Measurements from ENCODE around the gene TECRL. TPM values are rescaled to one million over a fixed set of nuclear protein-coding genes. Genes with fewer than 3 reads are reported as not detected.

Gene TECRL
- total RNA-seq, 1 experiment from 2014 or later, result not detected

- no peak for DNase-seq (ENCODE audit: low spot score)
- no peak overlapping the region for H3K27ac ChIP-seq (ENCODE audit: low read depth, low read length, poor library complexity, severe bottlenecking)
- no peak overlapping the region for H3K4me3 ChIP-seq (ENCODE audit: low read depth, low read length, poor library complexity, severe bottlenecking)
- TF ChIP-seq, protein P1, sequence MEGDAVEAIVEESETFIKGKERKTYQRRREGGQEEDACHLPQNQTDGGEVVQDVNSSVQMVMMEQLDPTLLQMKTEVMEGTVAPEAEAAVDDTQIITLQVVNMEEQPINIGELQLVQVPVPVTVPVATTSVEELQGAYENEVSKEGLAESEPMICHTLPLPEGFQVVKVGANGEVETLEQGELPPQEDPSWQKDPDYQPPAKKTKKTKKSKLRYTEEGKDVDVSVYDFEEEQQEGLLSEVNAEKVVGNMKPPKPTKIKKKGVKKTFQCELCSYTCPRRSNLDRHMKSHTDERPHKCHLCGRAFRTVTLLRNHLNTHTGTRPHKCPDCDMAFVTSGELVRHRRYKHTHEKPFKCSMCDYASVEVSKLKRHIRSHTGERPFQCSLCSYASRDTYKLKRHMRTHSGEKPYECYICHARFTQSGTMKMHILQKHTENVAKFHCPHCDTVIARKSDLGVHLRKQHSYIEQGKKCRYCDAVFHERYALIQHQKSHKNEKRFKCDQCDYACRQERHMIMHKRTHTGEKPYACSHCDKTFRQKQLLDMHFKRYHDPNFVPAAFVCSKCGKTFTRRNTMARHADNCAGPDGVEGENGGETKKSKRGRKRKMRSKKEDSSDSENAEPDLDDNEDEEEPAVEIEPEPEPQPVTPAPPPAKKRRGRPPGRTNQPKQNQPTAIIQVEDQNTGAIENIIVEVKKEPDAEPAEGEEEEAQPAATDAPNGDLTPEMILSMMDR (conservative IDR thresholded peaks at IDR 0.05; ENCODE audit: low read depth, low read length), result no peak
- no peak for TF ChIP-seq EZH2 (IDR thresholded peaks at IDR 0.05; ENCODE audit: borderline replicate concordance, low read depth, low read length, poor library complexity, severe bottlenecking)
- H3K36me3 ChIP-seq (ENCODE audit: insufficient read depth, low read length, poor library complexity, severe bottlenecking), result no peaks in the 10 kb centered on the region
- no peaks in the 10 kb centered on the region for H3K4me1 ChIP-seq (ENCODE audit: insufficient read depth, low read length, poor library complexity, severe bottlenecking)
- no TSS peak for BruUV-seq (replicated peaks)
- ChIA-PET CTCF (no interaction called here), POLR2A (ENCODE audit: low non-redundant PET) (no interaction called here)
- no peaks in the 10 kb centered on the region for H3K27me3 ChIP-seq (replicated peaks; ENCODE audit: insufficient read depth, low read depth, low read length, poor library complexity)
- intact Hi-C loops (cut with micrococcal nuclease; ENCODE audit: unreplicated experiment), result no loop called here
- no peaks in the 10 kb centered on the region for H3K9me3 ChIP-seq (ENCODE audit: low read depth, low read length, poor library complexity, severe bottlenecking)
Measured at GRCh38 chr4:64271601-64272081, 137.6 kb downstream of the TECRL start.

GRCh38 chr4:64266669-64267068 is 142.6 kb downstream of the TECRL start:
- Histone ChIP-seq H3K27me3 (replicated peaks; ENCODE audit: insufficient read depth, low read depth, low read length, poor library complexity) (no peaks in the 10 kb centered on the region), H3K4me1 (ENCODE audit: insufficient read depth, low read length, poor library complexity, severe bottlenecking) (no peaks in the 10 kb centered on the region), H3K27ac (ENCODE audit: low read depth, low read length, poor library complexity, severe bottlenecking) (no peak overlapping the region), H3K4me3 (ENCODE audit: low read depth, low read length, poor library complexity, severe bottlenecking) (no peak overlapping the region), H3K9me3 (ENCODE audit: low read depth, low read length, poor library complexity, severe bottlenecking) (no peaks in the 10 kb centered on the region), H3K36me3 (ENCODE audit: insufficient read depth, low read length, poor library complexity, severe bottlenecking) (no peaks in the 10 kb centered on the region)
- BruUV-seq (replicated peaks), result no TSS peak
- intact Hi-C loops (cut with micrococcal nuclease; ENCODE audit: unreplicated experiment), result no loop called here
- CTCF ChIA-PET, result no interaction called here
- POLR2A ChIA-PET (ENCODE audit: low non-redundant PET), result no interaction called here
- DNase-seq (ENCODE audit: low spot score), result no peak
- TF ChIP-seq, protein P1 (conservative IDR thresholded peaks at IDR 0.05; ENCODE audit: low read depth, low read length), result no peak
- TF ChIP-seq EZH2 (IDR thresholded peaks at IDR 0.05; ENCODE audit: borderline replicate concordance, low read depth, low read length, poor library complexity, severe bottlenecking), result no peak

DNA sequence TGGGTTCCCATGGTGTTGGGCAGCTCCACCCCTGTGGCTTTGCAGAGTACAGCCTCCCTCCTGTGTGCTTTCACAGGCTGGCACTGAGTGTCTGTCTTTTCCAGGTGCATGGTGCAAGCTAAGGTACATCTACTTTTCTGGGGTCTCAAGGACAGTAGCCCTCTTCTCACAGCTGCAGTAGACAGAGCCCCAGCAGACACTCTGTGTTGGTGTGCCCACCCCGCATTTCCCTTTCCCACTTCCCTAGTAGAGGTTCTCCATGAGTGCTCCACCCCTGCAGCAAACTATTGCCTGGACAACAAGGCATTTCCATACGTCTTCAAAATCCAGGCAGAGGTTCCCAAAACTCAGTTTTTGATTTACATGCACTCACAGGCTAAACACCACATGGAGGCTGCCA is 143.0 kb downstream of the TECRL start:
- H3K27me3 ChIP-seq (replicated peaks; ENCODE audit: insufficient read depth, low read depth, low read length, poor library complexity), result no peaks in the 10 kb centered on the region
- CTCF ChIA-PET, result no interaction called here
- H3K4me3 ChIP-seq (ENCODE audit: low read depth, low read length, poor library complexity, severe bottlenecking), result no peak overlapping the region
- intact Hi-C loops (cut with micrococcal nuclease; ENCODE audit: unreplicated experiment), result no loop called here
- DNase-seq (ENCODE audit: low spot score), result no peak
- TF ChIP-seq, protein P1 (conservative IDR thresholded peaks at IDR 0.05; ENCODE audit: low read depth, low read length), result no peak
- no peak for TF ChIP-seq EZH2 (IDR thresholded peaks at IDR 0.05; ENCODE audit: borderline replicate concordance, low read depth, low read length, poor library complexity, severe bottlenecking)
- no peak overlapping the region for H3K27ac ChIP-seq (ENCODE audit: low read depth, low read length, poor library complexity, severe bottlenecking)
- no peaks in the 10 kb centered on the region for H3K4me1 ChIP-seq (ENCODE audit: insufficient read depth, low read length, poor library complexity, severe bottlenecking)
- BruUV-seq (replicated peaks), result no TSS peak
- POLR2A ChIA-PET (ENCODE audit: low non-redundant PET), result no interaction called here
- no peaks in the 10 kb centered on the region for H3K9me3 ChIP-seq (ENCODE audit: low read depth, low read length, poor library complexity, severe bottlenecking)
- no peaks in the 10 kb centered on the region for H3K36me3 ChIP-seq (ENCODE audit: insufficient read depth, low read length, poor library complexity, severe bottlenecking)

All from A673 (cell line).